Natural killer cell treated with Interleukin-12 subunit alpha and Interleukin-12 subunit beta and Interleukin-15 and Interleukin-18, amount 100 ng/mL, for 72 hours (primary cell): Measurements from ENCODE around the gene RAB36. TPM values are rescaled to one million over a fixed set of nuclear protein-coding genes. Genes with fewer than 3 reads are reported as not detected.

ENCODE experiments used
- ATAC-seq, 2 donors: fragments of 150-1000 bp; cut with Tn5 transposase in 1 of 2; sonication (Bioruptor Pico), chemical (Tn5 transposase) in 1 of 2; 2 replicates each; pipeline ENCODE4 v1.10.0; 2021
- DNase-seq: peaks from one replicate; pipeline ENCODE4 v3.0.0; 2022; ENCODE audit warnings: low spot score
- H3K27ac Mint-ChIP-seq, 2 donors: 1 replicate in 1 of 2; 2 replicates in 1 of 2; pipeline ENCODE4 v1.8.0; 2022; ENCODE audit warnings: mixed read lengths in 2 of 2, mild to moderate bottlenecking in 1 of 2, moderate library complexity in 1 of 2
- H3K27me3 Mint-ChIP-seq, 2 donors: 1 replicate in 1 of 2; 2 replicates in 1 of 2; pipeline ENCODE4 v1.8.0; 2022; ENCODE audit warnings: mixed read lengths in 2 of 2
- H3K36me3 Mint-ChIP-seq: one replicate; pipeline ENCODE4 v1.8.0; 2022; ENCODE audit warnings: mixed read lengths
- H3K4me1 Mint-ChIP-seq, 2 donors: 1 replicate in 1 of 2; 2 replicates in 1 of 2; pipeline ENCODE4 v1.8.0; 2022; ENCODE audit warnings: low read depth in 2 of 2, mixed read lengths in 2 of 2, mild to moderate bottlenecking in 1 of 2
- H3K4me3 Mint-ChIP-seq: one replicate; pipeline ENCODE4 v1.8.0; 2022; ENCODE audit warnings: mixed read lengths
- H3K9me3 Mint-ChIP-seq: 2 replicates; pipeline ENCODE4 v1.8.0; 2022; ENCODE audit warnings: mixed read lengths
- total RNA-seq, 2 donors: library from RNA; stranded (reverse); gene quantifications; one replicate each; pipeline ENCODE4 v1.2.3, GENCODE V29; 2022

The RAB36 gene
- total RNA-seq, 2 donors from 2014 or later = 2.1 to 2.7 TPM

- Mint-ChIP-seq H3K36me3 (no peaks in the 10 kb centered on the region), H3K27me3 (no peaks in the 10 kb centered on the region), H3K27ac (no peak overlapping the region), H3K9me3 (no peaks in the 10 kb centered on the region), H3K4me1 (no peaks in the 10 kb centered on the region), H3K4me3 (no peak overlapping the region)
- DNase-seq (no peak), ATAC-seq (no peak)
These were observed 32.0 kb upstream of the RAB36 start for GRCh38 chr22:23113067-23113846.

- H3K27ac Mint-ChIP-seq = no peak overlapping the region
- ATAC-seq (no peak), DNase-seq (no peak)
- H3K4me3 Mint-ChIP-seq = no peak overlapping the region
- no peaks in the 10 kb centered on the region for H3K9me3 Mint-ChIP-seq
- no peaks in the 10 kb centered on the region for H3K27me3 Mint-ChIP-seq
- H3K4me1 Mint-ChIP-seq = no peaks in the 10 kb centered on the region
- H3K36me3 Mint-ChIP-seq = no peaks in the 10 kb centered on the region
These were observed 31.2 kb upstream of the RAB36 start for GRCh38 chr22:23113847-23114720.

- H3K4me3 Mint-ChIP-seq = no peak overlapping the region
- H3K27me3 Mint-ChIP-seq = no peaks in the 10 kb centered on the region
- no peak for ATAC-seq
- no peaks in the 10 kb centered on the region for H3K9me3 Mint-ChIP-seq
- no peak overlapping the region for H3K27ac Mint-ChIP-seq
- H3K4me1 Mint-ChIP-seq = peaks cover 5% of the 10 kb centered on the region in 2 donors
- no peaks in the 10 kb centered on the region for H3K36me3 Mint-ChIP-seq
- no peak for DNase-seq
These were observed 30.6 kb upstream of the RAB36 start for GRCh38 chr22:23114721-23115020.

- Mint-ChIP-seq H3K27ac (no peak overlapping the region), H3K36me3 (no peaks in the 10 kb centered on the region), H3K9me3 (no peaks in the 10 kb centered on the region), H3K4me1 (peaks cover 8 to 9% of the 10 kb centered on the region in 2 donors), H3K27me3 (no peaks in the 10 kb centered on the region), H3K4me3 (no peak overlapping the region)
- DNase-seq (no peak), ATAC-seq (no peak)
These were observed 29.9 kb upstream of the RAB36 start for GRCh38 chr22:23115369-23115768.

GRCh38 chr22:23115825-23116494 lies 29.3 kb upstream of the RAB36 start:
- H3K27me3 Mint-ChIP-seq = no peaks in the 10 kb centered on the region
- peaks cover 8 to 11% of the 10 kb centered on the region in 2 donors for H3K4me1 Mint-ChIP-seq
- H3K36me3 Mint-ChIP-seq = no peaks in the 10 kb centered on the region
- DNase-seq = no peak
- no peaks in the 10 kb centered on the region for H3K9me3 Mint-ChIP-seq
- no peak overlapping the region for H3K27ac Mint-ChIP-seq
- no peak overlapping the region for H3K4me3 Mint-ChIP-seq
- ATAC-seq = no peak

GRCh38 chr22:23116506-23117263 lies 28.6 kb upstream of the RAB36 start:
- no peaks in the 10 kb centered on the region for H3K27me3 Mint-ChIP-seq
- H3K36me3 Mint-ChIP-seq = no peaks in the 10 kb centered on the region
- no peak for DNase-seq
- H3K9me3 Mint-ChIP-seq = no peaks in the 10 kb centered on the region
- no peak for ATAC-seq
- no peak overlapping the region for H3K4me3 Mint-ChIP-seq
- no peak overlapping the region for H3K27ac Mint-ChIP-seq
- peaks cover 8 to 14% of the 10 kb centered on the region in 2 donors for H3K4me1 Mint-ChIP-seq

GRCh38 chr22:23117275-23117674 lies 28.0 kb upstream of the RAB36 start:
- Mint-ChIP-seq H3K36me3 (no peaks in the 10 kb centered on the region), H3K27ac (no peak overlapping the region), H3K4me3 (no peak overlapping the region), H3K9me3 (no peaks in the 10 kb centered on the region), H3K27me3 (no peaks in the 10 kb centered on the region), H3K4me1 (peaks cover 8 to 14% of the 10 kb centered on the region in 2 donors)
- ATAC-seq = no peak
- DNase-seq = no peak

GRCh38 chr22:23117891-23118646 lies 27.2 kb upstream of the RAB36 start:
- Mint-ChIP-seq H3K4me3 (no peak overlapping the region), H3K4me1 (peaks cover 8 to 14% of the 10 kb centered on the region in 2 donors), H3K27me3 (no peaks in the 10 kb centered on the region), H3K9me3 (no peaks in the 10 kb centered on the region), H3K36me3 (no peaks in the 10 kb centered on the region), H3K27ac (no peak overlapping the region)
- DNase-seq = no peak
- ATAC-seq = no peak

- Mint-ChIP-seq H3K27ac (peak overlapping the region in 1 of 2 donors; percentile 90), H3K27me3 (no peaks in the 10 kb centered on the region), H3K36me3 (no peaks in the 10 kb centered on the region), H3K4me1 (peaks cover 8 to 14% of the 10 kb centered on the region in 2 donors), H3K4me3 (no peak overlapping the region), H3K9me3 (no peaks in the 10 kb centered on the region)
- no peak for DNase-seq
- no peak for ATAC-seq
These were observed 26.4 kb upstream of the RAB36 start for GRCh38 chr22:23118647-23119493.

- H3K27me3 Mint-ChIP-seq = no peaks in the 10 kb centered on the region
- no peaks in the 10 kb centered on the region for H3K9me3 Mint-ChIP-seq
- H3K4me1 Mint-ChIP-seq = peaks cover 8 to 14% of the 10 kb centered on the region in 2 donors
- H3K4me3 Mint-ChIP-seq = no peak overlapping the region
- no peak for DNase-seq
- H3K27ac Mint-ChIP-seq = peak overlapping the region in 1 of 2 donors; percentile 90
- no peaks in the 10 kb centered on the region for H3K36me3 Mint-ChIP-seq
- ATAC-seq = peak; percentile 48 to 59
These were observed 25.5 kb upstream of the RAB36 start for GRCh38 chr22:23119494-23120414.

- peak overlapping the region in 1 of 2 donors; percentile 23 for H3K27ac Mint-ChIP-seq
- no peaks in the 10 kb centered on the region for H3K27me3 Mint-ChIP-seq
- no peaks in the 10 kb centered on the region for H3K9me3 Mint-ChIP-seq
- H3K4me1 Mint-ChIP-seq = peaks cover 8 to 14% of the 10 kb centered on the region in 2 donors
- no peak overlapping the region for H3K4me3 Mint-ChIP-seq
- ATAC-seq = no peak
- H3K36me3 Mint-ChIP-seq = no peaks in the 10 kb centered on the region
- DNase-seq = no peak
These were observed 24.8 kb upstream of the RAB36 start for GRCh38 chr22:23120415-23120899.
